SK-N-MC (cell line): ENCODE results near the gene MADCAM1.

Source experiments
- EZH2 ChIP-seq: fragments of 200-600 bp; sonication (generic); IDR thresholded peaks from one replicate; pipeline ENCODE4 v1.6.1; 2017; ENCODE audit warnings: antibody characterized with exemption
- FOXP2 ChIP-seq: optimal IDR thresholded peaks from 2 replicates; pipeline ENCODE3; 2011; ENCODE audit warnings: mild to moderate bottlenecking, moderate library complexity; ENCODE audit not compliant: insufficient read depth; ENCODE audit errors: extremely low read length, control extremely low read depth
- POLR2AphosphoS5 ChIP-seq: IDR thresholded peaks from 2 replicates; pipeline ENCODE4 v1.6.1; 2012; ENCODE audit warnings: mild to moderate bottlenecking, low read depth, low read length, borderline replicate concordance

GRCh38 chr19:530134-531008 lies 34.1 kb downstream of the MADCAM1 start:
- TF ChIP-seq EZH2 (no peak), POLR2AphosphoS5 (no peak), FOXP2 (no peak)
